Measurements from ENCODE around the gene SNX5.

The SNX5 gene

DNA sequence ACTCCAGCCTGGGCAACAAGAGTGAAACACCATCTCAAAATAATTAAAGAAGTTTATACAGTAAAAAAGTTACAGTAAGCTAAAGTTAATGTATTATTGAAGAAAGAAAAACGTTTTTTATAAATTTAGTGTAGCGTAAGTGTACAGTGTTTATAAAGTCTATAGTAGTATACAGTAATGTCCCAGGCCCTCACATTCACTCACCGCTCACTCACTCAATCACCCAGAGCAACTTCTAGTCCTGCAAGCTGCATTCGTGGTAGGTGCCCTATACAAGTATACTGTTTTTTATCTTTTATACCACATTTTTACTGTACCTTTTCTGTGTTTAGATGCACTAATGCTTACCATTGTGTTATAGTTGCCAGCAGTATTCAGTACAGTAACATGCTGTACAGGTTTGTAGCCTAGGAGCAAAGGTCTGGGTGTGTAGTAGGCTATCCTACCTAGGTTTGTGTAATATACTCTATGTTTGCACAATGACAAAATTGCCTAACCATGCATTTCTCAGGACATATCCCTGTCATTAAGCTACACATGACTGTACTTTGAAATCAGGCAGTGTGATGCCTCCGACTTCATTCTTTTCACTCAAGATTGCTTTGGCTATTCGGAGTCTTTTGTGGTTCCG lies 16.9 kb upstream of the SNX5 start:
- Mint-ChIP-seq H3K4me1 (peaks cover 21% of the 10 kb centered on the region), H3K27ac (ENCODE audit: low read depth) (no peak overlapping the region), H3K9me3 (no peaks in the 10 kb centered on the region), H3K36me3 (ENCODE audit: insufficient read depth) (peaks cover 7% of the 10 kb centered on the region), H3K4me3 (no peak overlapping the region), H3K27me3 (no peaks in the 10 kb centered on the region)
- no peak for ATAC-seq (replicated peaks; ENCODE audit: extremely low read depth, poor library complexity, severe bottlenecking)
- no peak for DNase-seq (ENCODE audit: low spot score in 2 of 2)

DNA sequence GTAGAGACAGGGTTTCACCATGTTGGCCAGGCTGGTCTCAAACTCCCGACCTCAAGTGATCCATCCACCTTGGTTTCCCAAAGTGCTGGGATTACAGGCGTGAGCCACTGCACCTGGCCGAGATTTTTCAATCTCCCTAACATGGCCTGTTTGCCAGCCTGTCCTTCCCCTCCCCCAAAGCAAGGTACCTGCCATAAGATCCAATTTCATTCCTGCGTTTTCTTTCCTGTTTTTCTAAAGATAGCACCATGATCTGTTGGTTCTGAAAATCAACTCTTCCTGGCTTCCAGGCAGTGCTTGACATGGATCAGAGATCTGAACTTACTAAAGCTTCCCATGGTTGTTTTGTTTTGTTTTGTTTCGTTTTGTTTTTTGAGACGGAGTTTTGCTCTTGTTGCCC lies 7.7 kb upstream of the SNX5 start:
- Mint-ChIP-seq H3K9me3 (no peaks in the 10 kb centered on the region), H3K4me3 (no peak overlapping the region), H3K36me3 (ENCODE audit: insufficient read depth) (peaks cover 6% of the 10 kb centered on the region), H3K27me3 (no peaks in the 10 kb centered on the region), H3K4me1 (peaks cover 32% of the 10 kb centered on the region), H3K27ac (ENCODE audit: low read depth) (no peak overlapping the region)
- DNase-seq (ENCODE audit: low spot score in 2 of 2) (no peak), ATAC-seq (replicated peaks; ENCODE audit: extremely low read depth, poor library complexity, severe bottlenecking) (no peak)

- DNase-seq (ENCODE audit: low spot score in 2 of 2), result no peak
- Mint-ChIP-seq H3K4me3 (peak overlapping the region; percentile 92), H3K9me3 (no peaks in the 10 kb centered on the region), H3K36me3 (ENCODE audit: insufficient read depth) (peaks cover 19% of the 10 kb centered on the region), H3K27me3 (no peaks in the 10 kb centered on the region), H3K27ac (ENCODE audit: low read depth) (peak overlapping the region; percentile 93), H3K4me1 (peaks cover 51% of the 10 kb centered on the region)
- ATAC-seq (replicated peaks; ENCODE audit: extremely low read depth, poor library complexity, severe bottlenecking), result no peak
Observed at GRCh38 chr20:17972121-17972520, 3.5 kb upstream of the SNX5 start.

DNA sequence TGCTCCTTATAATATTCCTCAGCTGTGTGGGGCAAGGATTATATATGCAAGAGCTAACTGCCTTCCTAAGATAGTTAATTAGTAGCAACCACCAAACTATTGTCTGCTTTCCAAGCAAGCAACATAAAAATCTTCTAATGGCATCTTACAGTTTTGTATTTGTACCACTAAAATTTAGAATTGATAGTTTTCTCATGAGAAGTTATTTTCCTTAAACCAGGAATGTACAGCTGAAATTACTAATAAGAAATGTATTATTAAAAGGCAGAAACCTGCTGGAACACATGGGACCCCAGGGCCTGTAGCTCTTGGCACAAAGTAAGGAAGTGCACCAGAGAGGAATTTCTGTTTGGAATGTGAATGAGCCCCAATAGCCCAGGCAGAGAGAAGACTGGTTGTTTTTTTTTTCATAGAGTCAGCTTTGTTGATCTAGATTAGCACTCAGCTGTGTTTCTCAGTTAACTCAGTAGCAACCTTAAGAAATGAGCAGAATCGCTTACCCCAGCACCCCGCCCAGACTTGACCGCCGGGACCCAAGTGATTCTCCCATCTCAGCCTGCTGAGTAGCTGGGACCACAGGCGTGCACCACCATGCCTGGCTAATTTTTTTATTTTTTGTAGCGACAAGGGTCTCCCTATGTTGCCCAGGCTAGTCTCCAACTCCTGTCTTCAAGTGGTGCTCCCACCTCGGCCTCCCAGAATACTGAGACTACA lies 2.9 kb upstream of the SNX5 start:
- Mint-ChIP-seq H3K36me3 (ENCODE audit: insufficient read depth) (peaks cover 22% of the 10 kb centered on the region), H3K9me3 (no peaks in the 10 kb centered on the region), H3K4me1 (peaks cover 57% of the 10 kb centered on the region), H3K4me3 (peak overlapping the region; percentile 92), H3K27me3 (no peaks in the 10 kb centered on the region), H3K27ac (ENCODE audit: low read depth) (peak overlapping the region; percentile 93)
- no peak for DNase-seq (ENCODE audit: low spot score in 2 of 2)
- no peak for ATAC-seq (replicated peaks; ENCODE audit: extremely low read depth, poor library complexity, severe bottlenecking)

GRCh38 chr20:17969884-17970409 lies 1.4 kb upstream of the SNX5 start:
- ATAC-seq (replicated peaks; ENCODE audit: extremely low read depth, poor library complexity, severe bottlenecking) (no peak), DNase-seq (ENCODE audit: low spot score in 2 of 2) (no peak)
- peaks cover 19% of the 10 kb centered on the region for H3K36me3 Mint-ChIP-seq (ENCODE audit: insufficient read depth)
- no peaks in the 10 kb centered on the region for H3K9me3 Mint-ChIP-seq
- peaks cover 70% of the 10 kb centered on the region for H3K4me1 Mint-ChIP-seq
- peak overlapping the region; percentile 93 for H3K27ac Mint-ChIP-seq (ENCODE audit: low read depth)
- peak overlapping the region; percentile 92 for H3K4me3 Mint-ChIP-seq
- H3K27me3 Mint-ChIP-seq, result no peaks in the 10 kb centered on the region

DNA sequence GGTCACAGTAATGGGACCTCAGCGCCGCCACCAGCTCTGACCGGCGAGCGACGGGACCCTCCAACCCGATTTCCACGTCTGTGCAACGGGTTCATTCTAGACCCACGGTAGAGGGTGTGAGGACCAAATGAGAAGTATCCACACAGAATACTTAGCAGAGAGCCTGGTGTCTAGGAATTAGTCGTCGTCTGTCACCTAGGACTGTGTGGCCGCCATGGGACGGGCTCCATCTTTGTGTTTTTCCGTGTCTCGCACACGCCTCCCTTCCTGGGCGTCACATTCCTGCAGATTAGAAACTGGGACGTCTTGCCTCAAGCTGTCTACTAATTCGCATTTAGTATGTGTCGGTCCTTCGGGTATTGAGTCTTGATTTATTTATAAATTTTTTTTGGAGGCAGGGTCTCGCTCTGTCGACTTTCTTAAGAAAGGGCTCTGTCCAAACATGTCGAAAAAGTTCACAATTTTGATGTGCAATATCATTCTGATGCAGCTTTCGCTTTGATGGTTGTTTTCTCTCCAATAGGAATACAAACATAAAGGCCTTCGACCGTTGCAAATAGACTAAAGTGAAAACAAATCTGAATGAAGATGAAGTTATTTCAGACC lies 787 bp upstream of the SNX5 start:
- H3K4me3 Mint-ChIP-seq, result peak overlapping the region; percentile 92
- no peaks in the 10 kb centered on the region for H3K9me3 Mint-ChIP-seq
- peak overlapping the region; percentile 93 for H3K27ac Mint-ChIP-seq (ENCODE audit: low read depth)
- H3K27me3 Mint-ChIP-seq, result no peaks in the 10 kb centered on the region
- DNase-seq (ENCODE audit: low spot score in 2 of 2) (no peak), ATAC-seq (replicated peaks; ENCODE audit: extremely low read depth, poor library complexity, severe bottlenecking) (peak; percentile 37)
- H3K36me3 Mint-ChIP-seq (ENCODE audit: insufficient read depth), result peaks cover 19% of the 10 kb centered on the region
- H3K4me1 Mint-ChIP-seq, result peaks cover 75% of the 10 kb centered on the region

- Mint-ChIP-seq H3K36me3 (ENCODE audit: insufficient read depth) (peaks cover 24% of the 10 kb centered on the region), H3K27ac (ENCODE audit: low read depth) (peak overlapping the region; percentile 93), H3K4me1 (peaks cover 80% of the 10 kb centered on the region), H3K9me3 (no peaks in the 10 kb centered on the region), H3K4me3 (peak overlapping the region; percentile 92), H3K27me3 (no peaks in the 10 kb centered on the region)
- no peak for ATAC-seq (replicated peaks; ENCODE audit: extremely low read depth, poor library complexity, severe bottlenecking)
- DNase-seq (ENCODE audit: low spot score in 2 of 2), result no peak
Observed at GRCh38 chr20:17967521-17968365, 851 bp downstream of the SNX5 start.

DNA sequence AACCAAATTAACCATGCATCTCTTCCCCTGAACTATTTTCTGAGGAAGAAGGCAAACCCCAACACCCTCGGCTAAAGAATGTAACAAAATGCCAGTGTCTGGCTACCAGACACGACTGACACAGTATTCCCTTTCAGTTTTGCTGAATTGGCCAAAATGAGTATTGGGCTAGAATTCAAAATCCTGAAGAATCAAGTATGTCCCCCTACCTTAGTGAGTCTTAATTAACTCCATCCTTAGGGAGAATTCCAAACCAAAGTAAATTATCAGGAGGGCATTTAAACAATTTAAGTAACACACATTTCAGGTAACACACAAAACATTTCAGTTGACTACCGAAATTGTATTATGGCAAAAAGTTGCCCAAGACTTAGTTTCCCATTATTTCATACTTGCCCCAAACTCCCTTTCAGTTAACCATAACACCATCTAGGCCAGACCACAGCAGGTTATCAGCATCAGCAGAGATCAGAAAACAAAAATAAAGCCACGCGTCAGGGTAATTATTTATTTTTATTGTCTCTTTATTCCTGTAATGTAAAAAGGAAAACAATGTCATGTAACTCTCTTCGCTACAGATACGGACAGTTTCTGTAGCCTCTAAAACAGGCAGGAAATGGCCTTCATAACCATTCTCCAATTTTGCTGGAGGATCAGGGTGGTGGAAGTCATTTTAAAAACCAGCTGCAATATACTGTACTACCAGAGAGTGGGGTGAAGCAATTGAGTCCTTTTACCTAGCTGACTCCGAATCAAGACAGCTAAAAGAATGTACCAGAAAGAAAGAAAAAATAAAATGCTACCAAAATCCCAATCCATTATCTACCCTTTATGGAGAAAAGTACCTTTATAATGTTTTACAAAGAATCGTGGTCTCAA lies 1.9 kb downstream of the SNX5 start:
- Mint-ChIP-seq H3K9me3 (no peaks in the 10 kb centered on the region), H3K36me3 (ENCODE audit: insufficient read depth) (peaks cover 23% of the 10 kb centered on the region), H3K27me3 (no peaks in the 10 kb centered on the region), H3K4me3 (peak overlapping the region; percentile 92), H3K4me1 (peaks cover 79% of the 10 kb centered on the region), H3K27ac (ENCODE audit: low read depth) (peak overlapping the region; percentile 93)
- ATAC-seq (replicated peaks; ENCODE audit: extremely low read depth, poor library complexity, severe bottlenecking), result peak; percentile 25
- no peak for DNase-seq (ENCODE audit: low spot score in 2 of 2)

GRCh38 chr20:17965042-17965697 lies 3.4 kb downstream of the SNX5 start:
- Mint-ChIP-seq H3K9me3 (no peaks in the 10 kb centered on the region), H3K4me1 (peaks cover 75% of the 10 kb centered on the region), H3K27me3 (no peaks in the 10 kb centered on the region), H3K27ac (ENCODE audit: low read depth) (peak overlapping the region; percentile 93), H3K36me3 (ENCODE audit: insufficient read depth) (peaks cover 23% of the 10 kb centered on the region), H3K4me3 (peak overlapping the region; percentile 92)
- no peak for ATAC-seq (replicated peaks; ENCODE audit: extremely low read depth, poor library complexity, severe bottlenecking)
- no peak for DNase-seq (ENCODE audit: low spot score in 2 of 2)

GRCh38 chr20:17964632-17965031 lies 4.0 kb downstream of the SNX5 start:
- Mint-ChIP-seq H3K36me3 (ENCODE audit: insufficient read depth) (peaks cover 23% of the 10 kb centered on the region), H3K4me3 (peak overlapping the region; percentile 92), H3K4me1 (peaks cover 75% of the 10 kb centered on the region), H3K27ac (ENCODE audit: low read depth) (peak overlapping the region; percentile 93), H3K27me3 (no peaks in the 10 kb centered on the region), H3K9me3 (no peaks in the 10 kb centered on the region)
- ATAC-seq (replicated peaks; ENCODE audit: extremely low read depth, poor library complexity, severe bottlenecking) (no peak), DNase-seq (ENCODE audit: low spot score in 2 of 2) (no peak)

DNA sequence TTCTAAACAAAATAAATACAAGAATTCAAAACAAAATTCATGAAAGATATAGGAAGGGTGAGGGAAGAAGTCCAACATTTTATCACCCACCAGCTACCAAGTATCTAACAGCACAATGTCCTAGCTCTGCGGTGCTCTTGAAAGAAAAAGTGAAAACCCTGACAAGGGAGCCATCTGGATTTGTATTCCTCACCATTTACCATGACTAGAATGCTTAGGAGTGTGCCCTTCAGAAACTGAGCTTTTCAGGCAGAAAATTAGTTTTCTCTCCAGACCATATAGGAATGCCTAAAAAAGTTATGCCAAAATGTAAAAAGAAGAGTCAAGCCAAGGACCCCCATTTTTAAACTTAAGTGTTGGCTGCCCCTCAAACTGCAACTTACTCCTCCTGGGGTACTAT lies 4.5 kb downstream of the SNX5 start:
- peak overlapping the region; percentile 93 for H3K27ac Mint-ChIP-seq (ENCODE audit: low read depth)

More for the DNA sequence above, 4.5 kb downstream of the SNX5 start:
- Mint-ChIP-seq H3K9me3 (no peaks in the 10 kb centered on the region), H3K27me3 (no peaks in the 10 kb centered on the region), H3K4me1 (peaks cover 79% of the 10 kb centered on the region), H3K36me3 (ENCODE audit: insufficient read depth) (peaks cover 19% of the 10 kb centered on the region), H3K4me3 (peak overlapping the region; percentile 92)
- no peak for ATAC-seq (replicated peaks; ENCODE audit: extremely low read depth, poor library complexity, severe bottlenecking)
- no peak for DNase-seq (ENCODE audit: low spot score in 2 of 2)

Data from central memory CD8-positive, alpha-beta T cell (primary cell).